H1 (cell line): ENCODE measurements around the gene RTL5. TPM values are rescaled to one million over a fixed set of nuclear protein-coding genes. Genes with fewer than 3 reads are reported as not detected.

Source experiments
- CTCF ChIA-PET: fragments of 300-600 bp; sonication (Branson Sonifier 250); formaldehyde crosslinking; loops from one replicate; lab custom pipeline; 2021; ENCODE audit not compliant: partially characterized antibody; lab: Charles Lee
- POLR2A ChIA-PET: fragments of 300-600 bp; sonication (Branson Sonifier 250); formaldehyde crosslinking; loops from one replicate; lab custom pipeline; 2021; ENCODE audit warnings: inconsistent platforms; ENCODE audit not compliant: partially characterized antibody; lab: Charles Lee
- DNase-seq, 2 experiments: peaks; one replicate each; pipeline versions ENCODE4 v3.0.0 to v3.0.0-alpha.2; 2010 to 2022; ENCODE audit warnings: low spot score in 2 of 2, low read depth in 1 of 2, mixed read lengths in 1 of 2
- FAIRE-seq: peaks from 2 replicates; lab custom pipeline; 2011; peaks lifted over from hg19 to GRCh38; lab: Jason Lieb, UNC
- H2AFZ ChIP-seq: 2 replicates; pipeline ENCODE4 v1.8.1; 2012; ENCODE audit warnings: low read length, inconsistent platforms
- H2AK5ac ChIP-seq: 2 replicates; pipeline ENCODE4 v1.6.1; 2013; ENCODE audit warnings: low read depth, low read length
- H2BK120ac ChIP-seq: replicated peaks from 2 replicates; pipeline ENCODE3; 2013; ENCODE audit warnings: low read depth, low read length, inconsistent platforms
- H2BK12ac ChIP-seq: 2 replicates; pipeline ENCODE4 v1.6.1; 2013; ENCODE audit warnings: low read depth, low read length
- H2BK15ac ChIP-seq: 2 replicates; pipeline ENCODE4 v1.6.1; 2013; ENCODE audit warnings: low read length
- H2BK20ac ChIP-seq: 2 replicates; pipeline ENCODE4 v1.6.1; 2013; ENCODE audit warnings: low read length
- H2BK5ac ChIP-seq: 2 replicates; pipeline ENCODE4 v1.6.1; 2013; ENCODE audit warnings: low read depth, low read length
- H3K14ac ChIP-seq: 2 replicates; pipeline ENCODE4 v1.6.1; 2013; ENCODE audit warnings: inconsistent platforms; ENCODE audit not compliant: insufficient read length
- H3K18ac ChIP-seq: 2 replicates; pipeline ENCODE4 v1.6.1; 2013; ENCODE audit warnings: low read length; ENCODE audit errors: extremely low read depth
- H3K23ac ChIP-seq: 2 replicates; pipeline ENCODE4 v1.6.1; 2013; ENCODE audit warnings: inconsistent platforms; ENCODE audit not compliant: insufficient read length
- H3K23me2 ChIP-seq: 2 replicates; pipeline ENCODE4 v1.6.1; 2013; ENCODE audit warnings: low read depth, low read length
- H3K27ac ChIP-seq: 2 replicates; pipeline ENCODE4 v1.6.1; 2011; ENCODE audit warnings: low read depth, low read length, inconsistent platforms
- H3K27me3 ChIP-seq, 4 experiments: replicated peaks in 1 of 4; 1 replicate in 1 of 4; 2 replicates in 3 of 4; pipeline versions ENCODE4 v1.6.1 to v1.8.1; 2011 to 2013; ENCODE audit warnings: low read length in 3 of 4, mild to moderate bottlenecking in 3 of 4, inconsistent platforms in 2 of 4, mixed read lengths in 2 of 4, moderate library complexity in 1 of 4; ENCODE audit not compliant: control insufficient read depth in 3 of 4, insufficient read depth in 3 of 4; ENCODE audit errors: extremely low read depth in 1 of 4
- H3K36me3 ChIP-seq, 4 experiments: 2 replicates each; pipeline versions ENCODE4 v1.6.1 to v1.8.1; 2011 to 2013; ENCODE audit warnings: mild to moderate bottlenecking in 4 of 4, low read length in 3 of 4, moderate library complexity in 2 of 4, control low read depth in 1 of 4, inconsistent platforms in 1 of 4; ENCODE audit not compliant: insufficient read depth in 4 of 4, control insufficient read depth in 2 of 4
- H3K4ac ChIP-seq: replicated peaks from 2 replicates; pipeline ENCODE3; 2013; ENCODE audit warnings: low read length, low read depth, mixed read lengths, inconsistent platforms; ENCODE audit not compliant: insufficient read length
- H3K4me1 ChIP-seq, 4 experiments: replicated peaks in 1 of 4; 1 replicate in 1 of 4; 2 replicates in 3 of 4; pipeline versions ENCODE4 v1.6.1 to v1.8.1; 2011 to 2013; ENCODE audit warnings: low read length in 3 of 4, inconsistent platforms in 2 of 4, mixed read lengths in 1 of 4; ENCODE audit not compliant: insufficient read depth in 4 of 4, control insufficient read depth in 3 of 4
- H3K4me2 ChIP-seq, 2 experiments: 2 replicates each; pipeline versions ENCODE4 v1.6.1 to v1.8.1; 2011 to 2013; ENCODE audit warnings: low read depth in 2 of 2, low read length in 2 of 2, control low read depth in 1 of 2, inconsistent platforms in 1 of 2, mild to moderate bottlenecking in 1 of 2; ENCODE audit not compliant: insufficient read depth in 1 of 2
- H3K4me3 ChIP-seq, 4 experiments: fragments of 200-600, 300-600 bp in 1 of 4; sonication (generic), shearing (Covaris generic), sonication (Bioruptor Twin) in 1 of 4; 2 replicates each; pipeline versions ENCODE4 v1.5.1 to v1.8.1; 2011 to 2016; ENCODE audit warnings: low read length in 4 of 4, low read depth in 3 of 4, control low read depth in 2 of 4, inconsistent platforms in 2 of 4, mild to moderate bottlenecking in 2 of 4, mixed read lengths in 1 of 4, moderate library complexity in 1 of 4; ENCODE audit not compliant: insufficient read depth in 2 of 4; ENCODE audit errors: extremely low read depth in 1 of 4
- H3K56ac ChIP-seq: replicated peaks from 2 replicates; pipeline ENCODE3; 2013; ENCODE audit warnings: low read depth, mild to moderate bottlenecking, mixed read lengths, low read length, inconsistent platforms; ENCODE audit not compliant: insufficient read length
- H3K79me1 ChIP-seq: 2 replicates; pipeline ENCODE4 v1.6.1; 2013; ENCODE audit warnings: low read depth, low read length, control low read depth
- H3K79me2 ChIP-seq, 2 experiments: 2 replicates each; pipeline versions ENCODE4 v1.6.1 to v1.8.1; 2012 to 2013; ENCODE audit warnings: low read length in 2 of 2, mild to moderate bottlenecking in 2 of 2, inconsistent platforms in 1 of 2; ENCODE audit not compliant: insufficient read depth in 2 of 2, control insufficient read depth in 1 of 2
- H3K9ac ChIP-seq, 4 experiments: replicated peaks in 1 of 4; 1 replicate in 1 of 4; 2 replicates in 3 of 4; pipeline versions ENCODE4 v1.6.1 to v1.8.1; 2011 to 2013; ENCODE audit warnings: low read depth in 3 of 4, low read length in 3 of 4, control low read depth in 2 of 4, mild to moderate bottlenecking in 2 of 4, moderate library complexity in 2 of 4, inconsistent platforms in 1 of 4; ENCODE audit errors: extremely low read depth in 1 of 4
- H3K9me3 ChIP-seq, 2 experiments: 2 replicates each; pipeline versions ENCODE4 v1.6.1 to v1.8.1; 2012 to 2013; ENCODE audit warnings: mild to moderate bottlenecking in 2 of 2, moderate library complexity in 2 of 2, control low read depth in 1 of 2, inconsistent platforms in 1 of 2, low read depth in 1 of 2, low read length in 1 of 2, mixed read lengths in 1 of 2; ENCODE audit not compliant: insufficient read depth in 2 of 2
- H4K20me1 ChIP-seq, 2 experiments: replicated peaks in 1 of 2; 2 replicates each; pipeline versions ENCODE3 to v1.8.1; 2011 to 2013; ENCODE audit warnings: inconsistent platforms in 2 of 2, low read length in 2 of 2, mild to moderate bottlenecking in 1 of 2; ENCODE audit not compliant: insufficient read depth in 2 of 2, control insufficient read depth in 1 of 2
- H4K5ac ChIP-seq: 2 replicates; pipeline ENCODE4 v1.6.1; 2013; ENCODE audit warnings: low read length, low read depth, mixed read lengths, inconsistent platforms; ENCODE audit not compliant: insufficient read length
- H4K8ac ChIP-seq: 2 replicates; pipeline ENCODE4 v1.8.0; 2013; ENCODE audit warnings: mild to moderate bottlenecking, moderate library complexity, low read length, inconsistent platforms; ENCODE audit not compliant: insufficient read depth; ENCODE audit errors: extremely low read depth
- H4K91ac ChIP-seq: replicated peaks from 2 replicates; pipeline ENCODE3; 2013; ENCODE audit warnings: low read length, mixed read lengths, inconsistent platforms; ENCODE audit not compliant: insufficient read length
- CHD1 ChIP-seq: IDR thresholded peaks from 2 replicates; pipeline ENCODE4 v1.6.1; 2012; ENCODE audit warnings: low read depth, low read length, improper control_type of control experiment
- CREB1 ChIP-seq: IDR thresholded peaks from 2 replicates; pipeline ENCODE4 v1.6.1; 2012; ENCODE audit warnings: inconsistent platforms
- FOSL1 ChIP-seq: IDR thresholded peaks from 2 replicates; pipeline ENCODE4 v1.6.1; 2011; ENCODE audit warnings: mild to moderate bottlenecking, low read depth, low read length, moderate library complexity; ENCODE audit not compliant: insufficient read depth
- HDAC6 ChIP-seq: IDR thresholded peaks from one replicate; pipeline ENCODE4 v1.7.1; 2012; ENCODE audit warnings: low read depth, mild to moderate bottlenecking, inconsistent platforms, low read length, moderate library complexity
- JUND ChIP-seq: IDR thresholded peaks from 2 replicates; pipeline ENCODE4 v1.6.1; 2011; ENCODE audit warnings: mild to moderate bottlenecking, improper control_type of control experiment, low read length
- KDM1A ChIP-seq: fragments of 200-600, 300-600 bp; sonication (generic); IDR thresholded peaks from 2 replicates; pipeline ENCODE4 v1.7.1; 2016; ENCODE audit warnings: mild to moderate bottlenecking, low read length, borderline replicate concordance
- POU5F1 ChIP-seq: IDR thresholded peaks from 2 replicates; pipeline ENCODE4 v1.6.1; 2011; ENCODE audit warnings: low read depth, mild to moderate bottlenecking, low read length, moderate library complexity
- SAP30 ChIP-seq: fragments of 300-600 bp; sonication (generic); IDR thresholded peaks from 2 replicates; pipeline ENCODE4 v1.7.1; 2012; ENCODE audit warnings: low read length, moderate library complexity, mild to moderate bottlenecking, inconsistent platforms; ENCODE audit not compliant: insufficient read depth, insufficient replicate concordance
- SRF ChIP-seq: IDR thresholded peaks from 2 replicates; pipeline ENCODE4 v1.6.1; 2011; ENCODE audit warnings: mild to moderate bottlenecking, low read depth, low read length, moderate library complexity
- TAF1 ChIP-seq: IDR thresholded peaks from 2 replicates; pipeline ENCODE4 v1.6.1; 2011; ENCODE audit warnings: mild to moderate bottlenecking, low read depth, low read length
- TBP ChIP-seq: IDR thresholded peaks from 2 replicates; pipeline ENCODE4 v1.6.1; 2011; ENCODE audit warnings: low read depth, low read length, improper control_type of control experiment
- TEAD4 ChIP-seq: IDR thresholded peaks from 2 replicates; pipeline ENCODE4 v1.6.1; 2012; ENCODE audit warnings: low read depth, low read length, inconsistent platforms, mixed read lengths
- YY1 ChIP-seq: IDR thresholded peaks from 2 replicates; pipeline ENCODE4 v1.6.1; 2011; ENCODE audit warnings: low read depth, mild to moderate bottlenecking, low read length
- WGBS, 2 experiments: shearing (Covaris generic) in 1 of 2; methylation state at CpG; one replicate each; pipeline versions ENCODE4 v1.1.6 to v1.1.7; 2013 to 2015; ENCODE audit warnings: low lambda C conversion rate in 2 of 2, mixed read lengths in 2 of 2, inconsistent platforms in 1 of 2, low coverage in 1 of 2, missing lambda C conversion rate in 1 of 2; ENCODE audit not compliant: insufficient replicate concordance in 2 of 2, insufficient coverage in 1 of 2, insufficient read length in 1 of 2; ENCODE audit errors: extremely low coverage in 1 of 2, missing lambda C conversion rate in 1 of 2; 5-methylcytosine and 5-hydroxymethylcytosine counted together
- polyA plus RNA-seq, 7 experiments: library from polyadenylated mRNA; depleted of rRNA in 3 of 7; stranded (reverse) in 5 of 7; unstranded in 2 of 7; fragments of >200 nt in 5 of 7; fragments of 200-250 nt in 2 of 7; gene quantifications; 1 replicate in 5 of 7; 2 replicates in 1 of 7; 4 replicates in 1 of 7; pipeline versions ENCODE4 v1.2.1 to v1.2.3, GENCODE V29; 2011 to 2013; ENCODE audit warnings: missing spikeins in 2 of 7, mixed read lengths in 2 of 7
- total RNA-seq: library from RNA; stranded (reverse); fragmentation: NEBNext Ultra II Directional; extraction: Animal tissue kit (Norgen Biotek cat#: 25700); gene quantifications from 2 replicates; pipeline ENCODE4 v1.2.1, GENCODE V29; 2021
- TF ChIP-seq, protein P1 (sequence below): IDR thresholded peaks from 2 replicates; pipeline ENCODE4 v1.6.1; 2011; ENCODE audit warnings: low read depth, mild to moderate bottlenecking, low read length; ENCODE audit not compliant: insufficient read depth

Gene RTL5
- total and polyA plus RNA-seq, 2 of the 8 experiments (the other 6 are each of a cell fraction or from before 2014, with no cell fraction given): 0.57 to 1.9 TPM

DNA sequence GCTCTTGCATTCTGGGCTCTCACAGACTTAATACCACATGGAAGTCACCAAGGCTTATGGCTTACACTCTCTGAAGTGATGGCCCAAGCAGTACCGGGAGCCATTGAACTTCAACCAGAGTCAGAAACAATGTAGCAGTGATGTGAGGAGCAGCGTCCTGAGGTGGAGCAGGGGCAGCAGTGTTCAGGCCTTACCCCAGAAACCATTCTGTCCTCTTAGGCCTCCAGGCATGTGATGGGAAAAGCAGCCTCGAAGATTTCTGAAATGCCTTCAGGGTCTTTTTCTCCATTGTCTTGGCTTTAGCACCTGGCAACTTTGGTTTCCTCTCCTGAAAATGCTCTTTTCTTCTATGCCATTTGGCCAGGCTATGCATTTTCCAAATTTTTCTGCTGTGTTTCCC, 27.1 kb upstream of the RTL5 start:
- Histone ChIP-seq H3K9ac (no peak overlapping the region), H4K8ac (no peak overlapping the region), H2BK120ac (no peak overlapping the region), H3K27me3 (no peaks in the 10 kb centered on the region), H2BK5ac (no peak overlapping the region), H3K4ac (no peak overlapping the region), H3K4me3 (no peak overlapping the region), H2AK5ac (no peak overlapping the region), H3K14ac (no peak overlapping the region), H3K27ac (no peak overlapping the region), H2BK12ac (no peak overlapping the region), H2AFZ (no peak overlapping the region), H3K18ac (no peak overlapping the region), H3K79me2 (no peaks in the 10 kb centered on the region), H2BK20ac (no peak overlapping the region), H4K91ac (no peak overlapping the region), H3K4me1 (no peaks in the 10 kb centered on the region)
- CTCF ChIA-PET: no interaction called here
- WGBS, 2 experiments: 96% methylated on average over 3 of the region's 3 CpGs; no CpG with 5 or more reads in 1 of the 2 experiments
- FAIRE-seq: no peak
- POLR2A ChIA-PET: no interaction called here
- TF ChIP-seq TBP (no peak), SAP30 (no peak), CHD1 (no peak), FOSL1 (no peak), TAF1 (no peak), POU5F1 (no peak), YY1 (no peak), CREB1 (no peak), SRF (no peak), JUND (no peak), KDM1A (no peak), HDAC6 (no peak), TEAD4 (no peak)
- TF ChIP-seq, protein P1, sequence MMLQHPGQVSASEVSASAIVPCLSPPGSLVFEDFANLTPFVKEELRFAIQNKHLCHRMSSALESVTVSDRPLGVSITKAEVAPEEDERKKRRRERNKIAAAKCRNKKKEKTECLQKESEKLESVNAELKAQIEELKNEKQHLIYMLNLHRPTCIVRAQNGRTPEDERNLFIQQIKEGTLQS: no peak
- TF ChIP-seq, all 59 proteins: peak for 0
- H3K23ac ChIP-seq: no peak overlapping the region
- no peaks in the 10 kb centered on the region for H4K20me1 ChIP-seq
- no peak overlapping the region for H4K5ac ChIP-seq
- no peak overlapping the region for H2BK15ac ChIP-seq
- no peak for DNase-seq
- no peaks in the 10 kb centered on the region for H3K23me2 ChIP-seq
- H3K36me3 ChIP-seq: no peaks in the 10 kb centered on the region
- H3K4me2 ChIP-seq: no peak overlapping the region
- peaks cover 3 to 6% of the 10 kb centered on the region in 2 experiments; a peak in 2 of 4 replicates for H3K9me3 ChIP-seq
- H3K79me1 ChIP-seq: no peaks in the 10 kb centered on the region
- no peak overlapping the region for H3K56ac ChIP-seq
